Aorta (tissue), 5 donors: ENCODE data around the gene APBA1. TPM values are rescaled to one million over a fixed set of nuclear protein-coding genes. Genes with fewer than 3 reads are reported as not detected.

ENCODE experiments used
- ATAC-seq: fragments of 200-7000 bp; cut with Tn5 transposase; one replicate; pipeline ENCODE4 v1.9.1; 2022; ENCODE audit warnings: moderate library complexity; ENCODE audit not compliant: low FRiP score
- DNase-seq, 2 donors: peaks; one replicate each; pipeline ENCODE4 v3.0.0-alpha.2; 2020
- H3K27ac ChIP-seq, 2 donors: one replicate each; pipeline ENCODE4 v1.5.1; 2013; ENCODE audit warnings: low read length in 2 of 2, mild to moderate bottlenecking in 2 of 2, moderate library complexity in 2 of 2, control low read depth in 1 of 2, inconsistent platforms in 1 of 2, low read depth in 1 of 2
- H3K27me3 ChIP-seq, 2 donors: one replicate each; pipeline ENCODE4 v1.6.1; 2013; ENCODE audit warnings: control low read depth in 1 of 2, low read length in 1 of 2, mild to moderate bottlenecking in 1 of 2, moderate library complexity in 1 of 2; ENCODE audit not compliant: insufficient read depth in 2 of 2, control insufficient read depth in 1 of 2
- H3K36me3 ChIP-seq, 2 donors: one replicate each; pipeline ENCODE4 v1.6.1; 2013; ENCODE audit warnings: control low read depth in 1 of 2, low read length in 1 of 2, mild to moderate bottlenecking in 1 of 2; ENCODE audit not compliant: insufficient read depth in 2 of 2, control insufficient read depth in 1 of 2
- H3K4me1 ChIP-seq, 2 donors: one replicate each; pipeline ENCODE4 v1.6.1; 2013; ENCODE audit warnings: low read length in 2 of 2, control low read depth in 1 of 2, mild to moderate bottlenecking in 1 of 2, moderate library complexity in 1 of 2; ENCODE audit not compliant: insufficient read depth in 2 of 2, control insufficient read depth in 1 of 2
- H3K4me3 ChIP-seq, 2 donors: one replicate each; pipeline ENCODE4 v1.5.1; 2013; ENCODE audit warnings: low read length in 2 of 2, control low read depth in 1 of 2, mild to moderate bottlenecking in 1 of 2
- H3K9me3 ChIP-seq: one replicate; pipeline ENCODE4 v1.6.1; 2013; ENCODE audit warnings: mild to moderate bottlenecking, low read length; ENCODE audit not compliant: control insufficient read depth
- WGBS, 2 donors: extraction: QIAGEN DNeasy Blood & Tissue Kit; methylation state at CpG; one replicate each; pipeline ENCODE4 v1.1.7; 2013; 5-methylcytosine and 5-hydroxymethylcytosine counted together
- intact Hi-C, 2 donors: fragments of 100-400 bp; cut with DNase I; formaldehyde crosslinking; loops; one replicate each; pipeline versions ENCODE4 v1.14.2 to v1.15.0; 2022
- polyA plus RNA-seq, 2 donors: library from polyadenylated mRNA; stranded (reverse); fragments of 200-250 nt; gene quantifications; one replicate each; pipeline ENCODE4 v1.2.3, GENCODE V29; 2013
- total RNA-seq, 2 donors: library from RNA; stranded (reverse); fragmentation: NEBNext Ultra II Directional; extraction: Animal tissue kit (Norgen Biotek cat#: 25700); gene quantifications; one replicate each; pipeline ENCODE4 v1.2.1, GENCODE V29; 2021
- donor health status: healthy with polysubstance abuse.
- donor health status: Bipolar disorder and iron deficiency.
- donor health status: DM: no; HTN: no; CAD: no.
- donor health status: DM: no; HTN: no; CAD: no.
- donor health status: DM: yes; HTN: yes; CAD: no.

APBA1 gene
- total and polyA plus RNA-seq, 4 donors = 1.9 to 12.6 (median 7.9) TPM

GRCh38 chr9:69646810-69647209 is 25.4 kb downstream of the APBA1 start:
- Histone ChIP-seq H3K27me3 (no peaks in the 10 kb centered on the region), H3K9me3 (no peaks in the 10 kb centered on the region), H3K4me1 (no peaks in the 10 kb centered on the region), H3K4me3 (no peak overlapping the region), H3K36me3 (no peaks in the 10 kb centered on the region), H3K27ac (no peak overlapping the region)
- ATAC-seq = no peak
- no peak for DNase-seq
- intact Hi-C loops = no loop called here
- 82 to 87% methylated on average over 3 of the region's 3 CpGs for WGBS, 2 donors

- DNase-seq = no peak
- Histone ChIP-seq H3K36me3 (no peaks in the 10 kb centered on the region), H3K9me3 (no peaks in the 10 kb centered on the region), H3K27me3 (no peaks in the 10 kb centered on the region), H3K4me3 (no peak overlapping the region), H3K4me1 (no peaks in the 10 kb centered on the region), H3K27ac (no peak overlapping the region)
- WGBS, 2 donors = 53 to 71% methylated on average over 10 of the region's 10 CpGs
- intact Hi-C loops = no loop called here
- ATAC-seq = no peak
Measured at GRCh38 chr9:69645488-69645887, 26.7 kb downstream of the APBA1 start.

- Histone ChIP-seq H3K9me3 (no peaks in the 10 kb centered on the region), H3K4me1 (no peaks in the 10 kb centered on the region), H3K36me3 (no peaks in the 10 kb centered on the region), H3K27ac (no peak overlapping the region), H3K4me3 (no peak overlapping the region), H3K27me3 (no peaks in the 10 kb centered on the region)
- WGBS, 2 donors = 97% methylated on average over 1 of the region's 1 CpG
- intact Hi-C loops = no loop called here
- ATAC-seq (no peak), DNase-seq (no peak)
Measured at GRCh38 chr9:69643098-69643497, 29.1 kb downstream of the APBA1 start.

GRCh38 chr9:69637817-69638200 is 34.4 kb downstream of the APBA1 start:
- H3K27ac ChIP-seq = no peak overlapping the region
- no peaks in the 10 kb centered on the region for H3K4me1 ChIP-seq
- no peak for DNase-seq
- intact Hi-C loops = no loop called here
- no peak overlapping the region for H3K4me3 ChIP-seq
- H3K9me3 ChIP-seq = no peaks in the 10 kb centered on the region
- no peaks in the 10 kb centered on the region for H3K36me3 ChIP-seq
- no peaks in the 10 kb centered on the region for H3K27me3 ChIP-seq
- ATAC-seq = no peak

- no peak overlapping the region for H3K27ac ChIP-seq
Measured at GRCh38 chr9:69637193-69637816, 34.9 kb downstream of the APBA1 start.

GRCh38 chr9:69633716-69634115 is 38.5 kb downstream of the APBA1 start:
- H3K27me3 ChIP-seq = no peaks in the 10 kb centered on the region
- ATAC-seq (no peak), DNase-seq (no peak)
- 86 to 96% methylated on average over 1 of the region's 1 CpG for WGBS, 2 donors
- H3K36me3 ChIP-seq = no peaks in the 10 kb centered on the region
- H3K9me3 ChIP-seq = no peaks in the 10 kb centered on the region
- intact Hi-C loops = no loop called here
- H3K27ac ChIP-seq = no peak overlapping the region
- H3K4me3 ChIP-seq = no peak overlapping the region
- H3K4me1 ChIP-seq = no peaks in the 10 kb centered on the region

More at GRCh38 chr9:69637193-69637816, 34.9 kb downstream of the APBA1 start:
- ATAC-seq (no peak), DNase-seq (no peak)
- H3K9me3 ChIP-seq = no peaks in the 10 kb centered on the region
- intact Hi-C loops = no loop called here
- no peaks in the 10 kb centered on the region for H3K4me1 ChIP-seq
- WGBS, 2 donors = 91 to 96% methylated on average over 2 of the region's 2 CpGs
- H3K36me3 ChIP-seq = no peaks in the 10 kb centered on the region
- H3K27me3 ChIP-seq = no peaks in the 10 kb centered on the region
- no peak overlapping the region for H3K4me3 ChIP-seq

GRCh38 chr9:69632768-69633167 is 39.4 kb downstream of the APBA1 start:
- 57 to 61% methylated on average over 3 of the region's 3 CpGs for WGBS, 2 donors
- no peaks in the 10 kb centered on the region for H3K4me1 ChIP-seq

GRCh38 chr9:69627281-69627680 is 44.9 kb downstream of the APBA1 start:
- Histone ChIP-seq H3K27ac (no peak overlapping the region), H3K9me3 (no peaks in the 10 kb centered on the region), H3K27me3 (no peaks in the 10 kb centered on the region), H3K4me3 (no peak overlapping the region), H3K36me3 (no peaks in the 10 kb centered on the region), H3K4me1 (no peaks in the 10 kb centered on the region)
- WGBS, 2 donors = 70 to 81% methylated on average over 3 of the region's 3 CpGs
- no peak for ATAC-seq
- intact Hi-C loops = no loop called here
- DNase-seq = no peak

More at GRCh38 chr9:69632768-69633167, 39.4 kb downstream of the APBA1 start:
- Histone ChIP-seq H3K9me3 (no peaks in the 10 kb centered on the region), H3K27ac (no peak overlapping the region), H3K36me3 (no peaks in the 10 kb centered on the region), H3K27me3 (no peaks in the 10 kb centered on the region), H3K4me3 (no peak overlapping the region)
- intact Hi-C loops = no loop called here
- no peak for DNase-seq
- no peak for ATAC-seq

- DNase-seq (no peak), ATAC-seq (no peak)
- no peak overlapping the region for H3K4me3 ChIP-seq
- no peaks in the 10 kb centered on the region for H3K9me3 ChIP-seq
- H3K36me3 ChIP-seq = no peaks in the 10 kb centered on the region
- no peaks in the 10 kb centered on the region for H3K4me1 ChIP-seq
- H3K27me3 ChIP-seq = no peaks in the 10 kb centered on the region
- WGBS, 2 donors = 88 to 90% methylated on average over 3 of the region's 3 CpGs
- intact Hi-C loops = no loop called here
- H3K27ac ChIP-seq = no peak overlapping the region
Measured at GRCh38 chr9:69623276-69623675, 48.9 kb downstream of the APBA1 start.
